SK-N-SH treated with all-trans-retinoic acid at 6 μM for 48 hours (cell line): ENCODE data around the gene SEPTIN5.

Experiments used
- ATAC-seq: fragments of 200-7000 bp; cut with Tn5 transposase; 3 replicates; pipeline ENCODE4 v1.9.1; 2020; ENCODE audit warnings: mild to moderate bottlenecking, moderate library complexity
- BACH2 ChIP-seq: fragments of 250-450 bp; sonication (Bioruptor Pico); IDR thresholded peaks from 2 replicates; pipeline ENCODE4 v1.9.0; 2021; ENCODE audit warnings: mild to moderate bottlenecking, borderline replicate concordance
- CREB5 ChIP-seq: fragments of 250-450 bp; sonication (Bioruptor Pico); IDR thresholded peaks from 2 replicates; pipeline ENCODE4 v1.5.1; 2020; ENCODE audit warnings: low read depth, mild to moderate bottlenecking, moderate library complexity
- CSDC2 ChIP-seq: fragments of 250-450 bp; sonication (Bioruptor Pico); IDR thresholded peaks from 2 replicates; pipeline ENCODE4 v1.5.0; 2020; ENCODE audit warnings: mild to moderate bottlenecking, moderate library complexity
- ESRRG ChIP-seq: fragments of 250-450 bp; sonication (Bioruptor Pico); IDR thresholded peaks from 2 replicates; pipeline ENCODE4 v1.6.1; 2021; ENCODE audit warnings: mild to moderate bottlenecking
- ISL1 ChIP-seq: fragments of 250-450 bp; sonication (Bioruptor Pico); IDR thresholded peaks from 2 replicates; pipeline ENCODE4 v2.1.2; 2022; ENCODE audit warnings: mild to moderate bottlenecking, moderate library complexity
- OSR1 ChIP-seq: fragments of 250-450 bp; sonication (Bioruptor Pico); IDR thresholded peaks from 2 replicates; pipeline ENCODE4 v1.8.0; 2022; ENCODE audit warnings: moderate library complexity, mild to moderate bottlenecking, inconsistent platforms
- PATZ1 ChIP-seq: fragments of 250-450 bp; sonication (Bioruptor Pico); IDR thresholded peaks from 2 replicates; pipeline ENCODE4 v1.8.0; 2020; ENCODE audit warnings: mild to moderate bottlenecking, moderate library complexity, borderline replicate concordance
- POU6F1 ChIP-seq: fragments of 250-450 bp; sonication (Bioruptor Pico); IDR thresholded peaks from 2 replicates; pipeline ENCODE4 v1.8.0; 2021; ENCODE audit warnings: low read depth, mild to moderate bottlenecking, moderate library complexity, borderline replicate concordance
- RARB ChIP-seq: fragments of 250-450 bp; sonication (Bioruptor Pico); IDR thresholded peaks from 2 replicates; pipeline ENCODE4 v1.8.0; 2021; ENCODE audit warnings: mild to moderate bottlenecking, moderate library complexity
- SNAI2 ChIP-seq: fragments of 250-450 bp; sonication (Bioruptor Pico); IDR thresholded peaks from 2 replicates; pipeline ENCODE4 v1.5.0; 2020; ENCODE audit warnings: mild to moderate bottlenecking, moderate library complexity
- TCF4 ChIP-seq: fragments of 250-450 bp; sonication (Bioruptor Pico); IDR thresholded peaks from 2 replicates; pipeline ENCODE4 v1.8.0; 2021; ENCODE audit warnings: mild to moderate bottlenecking, moderate library complexity, borderline replicate concordance
- TSHZ2 ChIP-seq: fragments of 250-450 bp; sonication (Bioruptor Pico); IDR thresholded peaks from 2 replicates; pipeline ENCODE4 v1.5.0; 2020; ENCODE audit warnings: mild to moderate bottlenecking, moderate library complexity
- ZC3H10 ChIP-seq: fragments of 250-450 bp; sonication (Bioruptor Pico); IDR thresholded peaks from 2 replicates; pipeline ENCODE4 v1.5.1; 2021; ENCODE audit warnings: mild to moderate bottlenecking, moderate library complexity
- ZFP3 ChIP-seq: fragments of 250-450 bp; sonication (Bioruptor Pico); IDR thresholded peaks from 2 replicates; pipeline ENCODE4 v1.5.0; 2020; ENCODE audit warnings: mild to moderate bottlenecking, moderate library complexity
- ZFP30 ChIP-seq: fragments of 450-650 bp; formaldehyde crosslinking; IDR thresholded peaks from 2 replicates; pipeline ENCODE4 v1.5.0; 2022; ENCODE audit warnings: mild to moderate bottlenecking, moderate library complexity
- ZNF565 ChIP-seq: fragments of 450-650 bp; formaldehyde crosslinking; conservative IDR thresholded peaks from 2 replicates; pipeline ENCODE4 v1.5.0; 2020; ENCODE audit warnings: low read depth, mild to moderate bottlenecking, moderate library complexity
- ZNF70 ChIP-seq: fragments of 450-650 bp; formaldehyde crosslinking; IDR thresholded peaks from 2 replicates; pipeline ENCODE4 v1.5.0; 2020; ENCODE audit warnings: mild to moderate bottlenecking, moderate library complexity
- ZNF8 ChIP-seq: fragments of 450-650 bp; formaldehyde crosslinking; IDR thresholded peaks from 2 replicates; pipeline ENCODE4 v1.5.0; 2020; ENCODE audit warnings: mild to moderate bottlenecking, moderate library complexity

SEPTIN5 gene

GRCh38 chr22:19686946-19687345 lies 27.4 kb upstream of the SEPTIN5 start (continued):
- TF ChIP-seq CREB5, result no peak

GRCh38 chr22:19687561-19688300 lies 26.6 kb upstream of the SEPTIN5 start:
- ATAC-seq, result no peak
- TF ChIP-seq RARB (CRISPR knock-in tag), result no peak

- no peak for ATAC-seq
- TF ChIP-seq ZFP30 (no peak), POU6F1 (CRISPR knock-in tag) (no peak), ZC3H10 (CRISPR knock-in tag) (no peak), TSHZ2 (CRISPR knock-in tag) (no peak), RARB (CRISPR knock-in tag) (no peak), ZNF565 (CRISPR knock-in tag) (no peak), TCF4 (CRISPR knock-in tag) (no peak), ZNF70 (CRISPR knock-in tag) (no peak), BACH2 (no peak), PATZ1 (no peak), ISL1 (CRISPR knock-in tag) (no peak), ESRRG (CRISPR knock-in tag) (no peak), CREB5 (no peak), ZNF8 (CRISPR knock-in tag) (no peak), SNAI2 (no peak), OSR1 (CRISPR knock-in tag) (no peak)
These were observed 25.7 kb upstream of the SEPTIN5 start for GRCh38 chr22:19688301-19689290.

- no peak for ATAC-seq
These were observed 24.9 kb upstream of the SEPTIN5 start for GRCh38 chr22:19689408-19689807.

More at GRCh38 chr22:19689408-19689807, 24.9 kb upstream of the SEPTIN5 start:
- TF ChIP-seq OSR1 (CRISPR knock-in tag) (no peak), ZNF70 (CRISPR knock-in tag) (no peak), ZNF565 (CRISPR knock-in tag) (no peak), ZNF8 (CRISPR knock-in tag) (no peak), SNAI2 (no peak), ESRRG (CRISPR knock-in tag) (no peak), ZFP3 (CRISPR knock-in tag) (no peak), CSDC2 (CRISPR knock-in tag) (no peak), TCF4 (CRISPR knock-in tag) (no peak)
